Thyroid gland (tissue), 4 donors: ENCODE measurements around the gene TENT4A.

Source experiments
- POLR2A ChIP-seq, 2 donors: fragments of 450-650 bp; IDR thresholded peaks; one replicate each; pipeline ENCODE4 v1.6.1; 2017; ENCODE audit warnings: antibody characterized with exemption in 2 of 2, mild to moderate bottlenecking in 2 of 2, moderate library complexity in 1 of 2
- TF ChIP-seq, protein P1 (sequence below), 6 experiments: fragments of 200-600 bp in 3 of 6; fragments of 450-650 bp in 3 of 6; sonication (generic) in 3 of 6; IDR thresholded peaks; one replicate each; pipeline ENCODE4 v1.5.1; 2016 to 2019; ENCODE audit warnings: antibody characterized with exemption in 6 of 6, mild to moderate bottlenecking in 2 of 6, inconsistent platforms in 1 of 6, moderate library complexity in 1 of 6

DNA sequence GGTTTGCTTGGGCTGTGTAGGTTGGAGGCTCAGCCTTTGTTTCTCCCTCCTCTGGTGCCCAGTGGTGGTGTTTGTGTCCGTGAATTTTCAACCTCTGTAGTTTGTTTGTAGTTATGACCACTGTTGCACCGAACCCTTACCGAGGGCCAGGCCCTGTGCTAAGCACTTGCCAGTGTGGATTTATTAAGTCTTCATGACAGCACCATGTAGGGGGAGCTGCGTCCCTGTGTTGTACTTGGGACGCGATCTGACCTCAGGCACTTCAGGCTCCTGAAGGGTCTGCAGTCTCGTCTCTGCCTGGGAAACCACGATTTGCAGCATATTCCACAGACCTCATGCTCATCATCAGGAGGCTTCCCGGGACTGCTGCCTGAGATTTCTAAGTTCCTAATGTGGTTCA is 12.8 kb downstream of the TENT4A start:
- TF ChIP-seq, protein P1, sequence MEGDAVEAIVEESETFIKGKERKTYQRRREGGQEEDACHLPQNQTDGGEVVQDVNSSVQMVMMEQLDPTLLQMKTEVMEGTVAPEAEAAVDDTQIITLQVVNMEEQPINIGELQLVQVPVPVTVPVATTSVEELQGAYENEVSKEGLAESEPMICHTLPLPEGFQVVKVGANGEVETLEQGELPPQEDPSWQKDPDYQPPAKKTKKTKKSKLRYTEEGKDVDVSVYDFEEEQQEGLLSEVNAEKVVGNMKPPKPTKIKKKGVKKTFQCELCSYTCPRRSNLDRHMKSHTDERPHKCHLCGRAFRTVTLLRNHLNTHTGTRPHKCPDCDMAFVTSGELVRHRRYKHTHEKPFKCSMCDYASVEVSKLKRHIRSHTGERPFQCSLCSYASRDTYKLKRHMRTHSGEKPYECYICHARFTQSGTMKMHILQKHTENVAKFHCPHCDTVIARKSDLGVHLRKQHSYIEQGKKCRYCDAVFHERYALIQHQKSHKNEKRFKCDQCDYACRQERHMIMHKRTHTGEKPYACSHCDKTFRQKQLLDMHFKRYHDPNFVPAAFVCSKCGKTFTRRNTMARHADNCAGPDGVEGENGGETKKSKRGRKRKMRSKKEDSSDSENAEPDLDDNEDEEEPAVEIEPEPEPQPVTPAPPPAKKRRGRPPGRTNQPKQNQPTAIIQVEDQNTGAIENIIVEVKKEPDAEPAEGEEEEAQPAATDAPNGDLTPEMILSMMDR (IDR thresholded peaks at IDR 0.05): no peak
- no peak for TF ChIP-seq POLR2A (IDR thresholded peaks at IDR 0.05)
